SK-N-SH (cell line): ENCODE measurements around the gene SATB1. TPM values are rescaled to one million over a fixed set of nuclear protein-coding genes. Genes with fewer than 3 reads are reported as not detected.

Source experiments
- CTCF ChIA-PET: fragments of 300-600, 350-600 bp; formaldehyde crosslinking; extraction: SDS; loops from one replicate; lab custom pipeline; 2021; lab: Yijun Ruan, JAX
- POLR2A ChIA-PET: fragments of 350-600 bp; sonication (Branson Sonifier 250); formaldehyde crosslinking; extraction: SDS; loops from one replicate; lab custom pipeline; 2020; ENCODE audit warnings: antibody characterized with exemption, inconsistent platforms; lab: Yijun Ruan, JAX
- DNase-seq: peaks from one replicate; pipeline ENCODE4 v3.0.0; 2012
- H2AFZ ChIP-seq: fragments of 200-600 bp; sonication (generic); 2 replicates; pipeline ENCODE4 v1.8.1; 2016; ENCODE audit warnings: antibody characterized with exemption, mild to moderate bottlenecking, low read depth
- H3F3A ChIP-seq: fragments of 200-600 bp; sonication (generic); replicated peaks from 2 replicates; pipeline ENCODE3; 2016; ENCODE audit warnings: antibody characterized with exemption, mild to moderate bottlenecking; ENCODE audit not compliant: insufficient read depth
- H3K27ac ChIP-seq, 2 experiments: fragments of 200-500 bp in 1 of 2; fragments of 200-600 bp in 1 of 2; sonication (Bioruptor generic) in 1 of 2; sonication (generic), shearing (Covaris generic) in 1 of 2; 2 replicates each; pipeline versions ENCODE4 v1.5.1 to v1.6.1; 2014 to 2016; ENCODE audit warnings: low read depth in 2 of 2, inconsistent platforms in 1 of 2, low read length in 1 of 2, mild to moderate bottlenecking in 1 of 2, mixed read lengths in 1 of 2
- H3K27me3 ChIP-seq: fragments of 200-600 bp; sonication (generic), shearing (Covaris generic); 2 replicates; pipeline ENCODE4 v1.6.1; 2016; ENCODE audit warnings: mixed run types; ENCODE audit not compliant: insufficient read depth
- H3K36me3 ChIP-seq, 2 experiments: fragments of 200-500 bp in 1 of 2; fragments of 200-600 bp in 1 of 2; sonication (Bioruptor generic) in 1 of 2; sonication (generic) in 1 of 2; replicated peaks in 1 of 2; 2 replicates each; pipeline versions ENCODE3 to v1.5.1; 2014 to 2016; ENCODE audit warnings: low read length in 1 of 2, mild to moderate bottlenecking in 1 of 2; ENCODE audit not compliant: insufficient read depth in 2 of 2, control insufficient read depth in 1 of 2
- H3K4me1 ChIP-seq, 2 experiments: fragments of 200-500 bp in 1 of 2; fragments of 200-600 bp in 1 of 2; sonication (Bioruptor generic) in 1 of 2; sonication (generic), shearing (Covaris generic) in 1 of 2; 2 replicates each; pipeline versions ENCODE4 v1.5.1 to v1.6.1; 2014 to 2016; ENCODE audit warnings: low read depth in 1 of 2, low read length in 1 of 2, mixed run types in 1 of 2; ENCODE audit not compliant: insufficient read depth in 2 of 2, control insufficient read depth in 1 of 2
- H3K4me2 ChIP-seq: fragments of 200-600 bp; sonication (generic), shearing (Covaris generic); 2 replicates; pipeline ENCODE4 v1.6.1; 2017; ENCODE audit warnings: mixed run types
- H3K4me3 ChIP-seq, 2 experiments: fragments of 200-500 bp in 1 of 2; fragments of 200-600 bp in 1 of 2; sonication (Bioruptor generic) in 1 of 2; sonication (generic), shearing (Covaris generic) in 1 of 2; 2 replicates each; pipeline versions ENCODE4 v1.5.1 to v1.8.1; 2014 to 2016; ENCODE audit warnings: low read depth in 2 of 2, inconsistent platforms in 1 of 2, low read length in 1 of 2, mild to moderate bottlenecking in 1 of 2, mixed read lengths in 1 of 2, moderate library complexity in 1 of 2
- H3K79me2 ChIP-seq: fragments of 200-600 bp; sonication (generic); 2 replicates; pipeline ENCODE4 v1.8.1; 2017; ENCODE audit warnings: mild to moderate bottlenecking; ENCODE audit not compliant: insufficient read depth
- H3K9ac ChIP-seq: fragments of 200-600 bp; sonication (generic); 2 replicates; pipeline ENCODE4 v1.6.1; 2017; ENCODE audit warnings: mixed run types
- H3K9me2 ChIP-seq: fragments of 200-600 bp; sonication (generic); 2 replicates; pipeline ENCODE4 v1.6.1; 2017; ENCODE audit warnings: mixed run types
- H3K9me3 ChIP-seq: fragments of 200-600 bp; sonication (generic); 2 replicates; pipeline ENCODE4 v1.6.1; 2017; ENCODE audit warnings: mixed run types, mild to moderate bottlenecking, moderate library complexity
- H4K20me1 ChIP-seq: fragments of 200-600 bp; sonication (generic); 2 replicates; pipeline ENCODE4 v1.6.1; 2017; ENCODE audit warnings: mild to moderate bottlenecking, mixed run types; ENCODE audit not compliant: insufficient read depth
- ELF1 ChIP-seq: IDR thresholded peaks from 2 replicates; pipeline ENCODE4 v1.4.0; 2012
- EP300 ChIP-seq, 2 experiments: IDR thresholded peaks; 2 replicates each; pipeline versions ENCODE4 v1.4.0 to v1.6.1; 2012; ENCODE audit warnings: borderline replicate concordance in 1 of 2, low read depth in 1 of 2, low read length in 1 of 2
- FOXM1 ChIP-seq: IDR thresholded peaks from 2 replicates; pipeline ENCODE4 v1.4.0; 2012; ENCODE audit warnings: low read depth, mild to moderate bottlenecking
- GABPA ChIP-seq: IDR thresholded peaks from 2 replicates; pipeline ENCODE4 v1.4.0; 2012; ENCODE audit warnings: low read depth, mild to moderate bottlenecking
- JUND ChIP-seq: IDR thresholded peaks from 2 replicates; pipeline ENCODE4 v1.4.0; 2012
- MEF2A ChIP-seq: IDR thresholded peaks from 2 replicates; pipeline ENCODE4 v1.4.0; 2012; ENCODE audit warnings: low read depth, borderline replicate concordance
- MXI1 ChIP-seq: IDR thresholded peaks from 2 replicates; pipeline ENCODE4 v1.6.1; 2012; ENCODE audit warnings: mild to moderate bottlenecking, low read depth, low read length, improper control_type of control experiment
- NRF1 ChIP-seq: IDR thresholded peaks from 2 replicates; pipeline ENCODE4 v1.6.1; 2012; ENCODE audit warnings: low read depth, mild to moderate bottlenecking, low read length
- POLR2AphosphoS5 ChIP-seq: IDR thresholded peaks from 2 replicates; pipeline ENCODE4 v1.6.1; 2012; ENCODE audit warnings: low read depth, low read length
- RAD21 ChIP-seq: IDR thresholded peaks from 2 replicates; pipeline ENCODE4 v1.6.1; 2012; ENCODE audit warnings: mild to moderate bottlenecking, low read length
- RCOR1 ChIP-seq: fragments of 150-350 bp; IDR thresholded peaks from 2 replicates; pipeline ENCODE4 v1.6.1; 2017; ENCODE audit warnings: antibody characterized with exemption, low read length
- RFX5 ChIP-seq: IDR thresholded peaks from 2 replicates; pipeline ENCODE4 v1.6.1; 2012; ENCODE audit warnings: mild to moderate bottlenecking, improper control_type of control experiment, low read length
- TAF1 ChIP-seq: IDR thresholded peaks from 2 replicates; pipeline ENCODE4 v1.6.1; 2012; ENCODE audit warnings: low read depth, mild to moderate bottlenecking, low read length, moderate library complexity, borderline replicate concordance
- USF2 ChIP-seq: fragments of 150-350 bp; IDR thresholded peaks from 2 replicates; pipeline ENCODE4 v1.6.1; 2017; ENCODE audit warnings: antibody characterized with exemption, low read length, low read depth, borderline replicate concordance
- YY1 ChIP-seq: IDR thresholded peaks from 2 replicates; pipeline ENCODE4 v1.4.0; 2012; ENCODE audit warnings: low read depth, mild to moderate bottlenecking
- WGBS: methylation state at CpG from one replicate; pipeline ENCODE4 v1.1.6; 2017; ENCODE audit warnings: low lambda C conversion rate; 5-methylcytosine and 5-hydroxymethylcytosine counted together
- polyA plus RNA-seq, 3 experiments: library from polyadenylated mRNA; depleted of rRNA; stranded (reverse); fragments of >200 nt; gene quantifications; 2 replicates each; pipeline ENCODE4 v1.2.3, GENCODE V29; 2012
- TF ChIP-seq, protein P1 (sequence below): IDR thresholded peaks from 2 replicates; pipeline ENCODE4 v1.4.0; 2012; ENCODE audit warnings: low read depth, borderline replicate concordance
- TF ChIP-seq, protein P2 (sequence below): IDR thresholded peaks from 2 replicates; pipeline ENCODE4 v1.4.0; 2012; ENCODE audit warnings: low read depth, borderline replicate concordance
- TF ChIP-seq, protein P3 (sequence below): IDR thresholded peaks from 2 replicates; pipeline ENCODE4 v1.4.0; 2012; ENCODE audit warnings: low read depth

The SATB1 gene
- polyA plus RNA-seq, 1 of the 3 experiments (the other 2 are of a cell fraction): 8.5 TPM

- H3K4me1 ChIP-seq: no peaks in the 10 kb centered on the region
- no peak overlapping the region for H3K9ac ChIP-seq
- ChIA-PET CTCF (no interaction called here), POLR2A (no interaction called here)
- no peaks in the 10 kb centered on the region for H3K9me3 ChIP-seq
- H3K27ac ChIP-seq: no peak overlapping the region
- TF ChIP-seq FOXM1 (no peak), POLR2AphosphoS5 (no peak), YY1 (no peak), ELF1 (no peak), GABPA (no peak), MEF2A (no peak), EP300 (IDR thresholded peaks at IDR 0.05; ENCODE audit: borderline replicate concordance in 1 of 2, low read depth in 1 of 2, low read length in 1 of 2) (no peak)
- TF ChIP-seq, protein P1, sequence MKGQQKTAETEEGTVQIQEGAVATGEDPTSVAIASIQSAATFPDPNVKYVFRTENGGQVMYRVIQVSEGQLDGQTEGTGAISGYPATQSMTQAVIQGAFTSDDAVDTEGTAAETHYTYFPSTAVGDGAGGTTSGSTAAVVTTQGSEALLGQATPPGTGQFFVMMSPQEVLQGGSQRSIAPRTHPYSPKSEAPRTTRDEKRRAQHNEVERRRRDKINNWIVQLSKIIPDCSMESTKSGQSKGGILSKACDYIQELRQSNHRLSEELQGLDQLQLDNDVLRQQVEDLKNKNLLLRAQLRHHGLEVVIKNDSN: no peak
- H3K27me3 ChIP-seq: no peaks in the 10 kb centered on the region
- no peak overlapping the region for H3K4me2 ChIP-seq
- H3K36me3 ChIP-seq: no peaks in the 10 kb centered on the region
- H3K79me2 ChIP-seq: no peaks in the 10 kb centered on the region
- no peaks in the 10 kb centered on the region for H4K20me1 ChIP-seq
- H3K9me2 ChIP-seq: no peaks in the 10 kb centered on the region
- H3F3A ChIP-seq: no peaks in the 10 kb centered on the region
- no peak for DNase-seq
- no peak overlapping the region for H2AFZ ChIP-seq
- H3K4me3 ChIP-seq: no peak overlapping the region
- 96% methylated on average over 1 of the region's 1 CpG for WGBS
These were observed 117.6 kb downstream of the SATB1 start for GRCh38 chr3:18307529-18307928.

GRCh38 chr3:18302517-18302916 lies 122.6 kb downstream of the SATB1 start:
- Histone ChIP-seq H3K4me3 (no peak overlapping the region), H3K9ac (no peak overlapping the region), H4K20me1 (no peaks in the 10 kb centered on the region), H3K79me2 (no peaks in the 10 kb centered on the region), H3K4me2 (no peak overlapping the region), H3K4me1 (no peaks in the 10 kb centered on the region), H3K27me3 (no peaks in the 10 kb centered on the region), H3K9me3 (no peaks in the 10 kb centered on the region), H3K36me3 (no peaks in the 10 kb centered on the region), H3K9me2 (no peaks in the 10 kb centered on the region), H2AFZ (no peak overlapping the region), H3F3A (no peaks in the 10 kb centered on the region), H3K27ac (no peak overlapping the region)
- CTCF ChIA-PET: interaction anchor here (1.1 to 1.2 kb wide), 3 partner anchors 9 to 16 kb away, joined by 3 to 4 read pairs (median 3); no protein-coding TSS in a partner anchor
- no peak for DNase-seq
- POLR2A ChIA-PET: no interaction called here
- 36% methylated on average over 1 of the region's 1 CpG for WGBS
- no peak for TF ChIP-seq RCOR1
- no peak for TF ChIP-seq USF2

- H3K4me1 ChIP-seq: no peaks in the 10 kb centered on the region
- no peak overlapping the region for H3K4me3 ChIP-seq
- H3K79me2 ChIP-seq: no peaks in the 10 kb centered on the region
- ChIA-PET CTCF (interaction anchor here (1.1 to 1.2 kb wide), 3 partner anchors 10 to 16 kb away, joined by 3 to 4 read pairs (median 3); no protein-coding TSS in a partner anchor), POLR2A (no interaction called here)
- H3K4me2 ChIP-seq: no peak overlapping the region
- WGBS: 78% methylated on average over 1 of the region's 1 CpG
- no peaks in the 10 kb centered on the region for H3K36me3 ChIP-seq
- H3K27ac ChIP-seq: no peak overlapping the region
- no peaks in the 10 kb centered on the region for H3F3A ChIP-seq
- H3K9me2 ChIP-seq: no peaks in the 10 kb centered on the region
- no peak overlapping the region for H3K9ac ChIP-seq
- no peaks in the 10 kb centered on the region for H3K9me3 ChIP-seq
- no peaks in the 10 kb centered on the region for H4K20me1 ChIP-seq
- no peak overlapping the region for H2AFZ ChIP-seq
- H3K27me3 ChIP-seq: no peaks in the 10 kb centered on the region
- DNase-seq: no peak
- TF ChIP-seq, protein P2, sequence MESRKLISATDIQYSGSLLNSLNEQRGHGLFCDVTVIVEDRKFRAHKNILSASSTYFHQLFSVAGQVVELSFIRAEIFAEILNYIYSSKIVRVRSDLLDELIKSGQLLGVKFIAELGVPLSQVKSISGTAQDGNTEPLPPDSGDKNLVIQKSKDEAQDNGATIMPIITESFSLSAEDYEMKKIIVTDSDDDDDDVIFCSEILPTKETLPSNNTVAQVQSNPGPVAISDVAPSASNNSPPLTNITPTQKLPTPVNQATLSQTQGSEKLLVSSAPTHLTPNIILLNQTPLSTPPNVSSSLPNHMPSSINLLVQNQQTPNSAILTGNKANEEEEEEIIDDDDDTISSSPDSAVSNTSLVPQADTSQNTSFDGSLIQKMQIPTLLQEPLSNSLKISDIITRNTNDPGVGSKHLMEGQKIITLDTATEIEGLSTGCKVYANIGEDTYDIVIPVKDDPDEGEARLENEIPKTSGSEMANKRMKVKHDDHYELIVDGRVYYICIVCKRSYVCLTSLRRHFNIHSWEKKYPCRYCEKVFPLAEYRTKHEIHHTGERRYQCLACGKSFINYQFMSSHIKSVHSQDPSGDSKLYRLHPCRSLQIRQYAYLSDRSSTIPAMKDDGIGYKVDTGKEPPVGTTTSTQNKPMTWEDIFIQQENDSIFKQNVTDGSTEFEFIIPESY: no peak
- TF ChIP-seq USF2 (no peak), EP300 (IDR thresholded peaks at IDR 0.05; ENCODE audit: borderline replicate concordance in 1 of 2, low read depth in 1 of 2, low read length in 1 of 2) (no peak), JUND (no peak), GABPA (no peak), FOXM1 (no peak), TAF1 (no peak), RCOR1 (no peak), RAD21 (no peak), RFX5 (no peak), POLR2AphosphoS5 (no peak), MXI1 (no peak), NRF1 (no peak), YY1 (no peak)
- TF ChIP-seq, protein P3, sequence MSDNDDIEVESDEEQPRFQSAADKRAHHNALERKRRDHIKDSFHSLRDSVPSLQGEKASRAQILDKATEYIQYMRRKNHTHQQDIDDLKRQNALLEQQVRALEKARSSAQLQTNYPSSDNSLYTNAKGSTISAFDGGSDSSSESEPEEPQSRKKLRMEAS: no peak
These were observed 123.4 kb downstream of the SATB1 start for GRCh38 chr3:18301781-18302180.
